GM12878 (cell line): ENCODE results near the gene NDUFB7. TPM values are rescaled to one million over a fixed set of nuclear protein-coding genes. Genes with fewer than 3 reads are reported as not detected.
"Not testable (repeated sequence)": the region's sequence is repeated elsewhere in the genome, so short reads cannot be mapped to it uniquely, and the experiment has no call there.

ENCODE experiments used
- ATAC-seq: fragments of 200-7000 bp; cut with Tn5 transposase; 3 replicates; pipeline ENCODE4 v1.9.1; 2020; ENCODE audit warnings: mild to moderate bottlenecking, moderate library complexity
- BruUV-seq: library from RNA; stranded (reverse); fragments of 400-500 nt; replicated peaks from 2 replicates; lab custom pipeline; 2021; lab: Mats Ljungman, UMichigan
- CTCF ChIA-PET: fragments of 300-600 bp; sonication (Branson Sonifier 250); formaldehyde crosslinking; extraction: SDS; loops from one replicate; lab custom pipeline; 2021; ENCODE audit warnings: inconsistent platforms; lab: Yijun Ruan, JAX
- POLR2A ChIA-PET: fragments of 350-600 bp; formaldehyde crosslinking; extraction: SDS; loops from one replicate; lab custom pipeline; 2021; ENCODE audit warnings: inconsistent platforms; lab: Charles Lee
- RAD21 ChIA-PET: fragments of 300-600 bp; sonication (Branson Sonifier 250); formaldehyde crosslinking; loops from one replicate; lab custom pipeline; 2023; ENCODE audit warnings: antibody characterized with exemption; ENCODE audit not compliant: unreplicated experiment; lab: Charles Lee
- SMC1A ChIA-PET: fragments of 300-600 bp; sonication (Branson Sonifier 250); formaldehyde crosslinking; loops from one replicate; lab custom pipeline; 2023; ENCODE audit not compliant: unreplicated experiment, uncharacterized antibody; lab: Charles Lee
- DNase-seq: peaks from one replicate; pipeline ENCODE4 v3.0.0-alpha.2; 2011; ENCODE audit warnings: low read depth, low spot score
- FAIRE-seq: peaks from 3 replicates; lab custom pipeline; 2011; peaks lifted over from hg19 to GRCh38; lab: Jason Lieb, UNC
- H2AFZ ChIP-seq: 2 replicates; pipeline ENCODE4 v1.6.0; 2011; ENCODE audit warnings: low read depth, low read length, control low read depth; ENCODE audit not compliant: control insufficient read depth
- H3K27ac ChIP-seq: 2 replicates; pipeline ENCODE4 v1.5.1; 2011; ENCODE audit warnings: control low read depth; ENCODE audit not compliant: control insufficient read depth, insufficient read depth
- H3K27me3 ChIP-seq, 2 experiments: replicated peaks in 1 of 2; 2 replicates each; pipeline versions ENCODE4 v1.6.0 to v1.6.1; 2011; ENCODE audit warnings: low read length in 1 of 2; ENCODE audit not compliant: control insufficient read depth in 2 of 2, insufficient read depth in 2 of 2
- H3K36me3 ChIP-seq, 2 experiments: 2 replicates each; pipeline ENCODE4 v1.5.1; 2011; ENCODE audit warnings: low read length in 1 of 2; ENCODE audit not compliant: control insufficient read depth in 2 of 2, insufficient read depth in 2 of 2
- H3K4me1 ChIP-seq: 2 replicates; pipeline ENCODE4 v1.6.1; 2011; ENCODE audit warnings: mild to moderate bottlenecking, low read length, moderate library complexity, mixed read lengths; ENCODE audit not compliant: control insufficient read depth, insufficient read depth
- H3K4me2 ChIP-seq: 2 replicates; pipeline ENCODE4 v1.6.0; 2011; ENCODE audit warnings: control low read depth; ENCODE audit not compliant: control insufficient read depth, insufficient read depth
- H3K4me3 ChIP-seq: fragments of 200-600 bp; sonication (generic); 2 replicates; pipeline ENCODE4 v1.5.1; 2016
- H3K79me2 ChIP-seq: 2 replicates; pipeline ENCODE4 v1.6.0; 2011; ENCODE audit warnings: low read length; ENCODE audit not compliant: control insufficient read depth, insufficient read depth
- H3K9ac ChIP-seq: 2 replicates; pipeline ENCODE4 v1.8.0; 2011; ENCODE audit warnings: low read length, control low read depth, mixed read lengths; ENCODE audit not compliant: control insufficient read depth, insufficient read depth
- H3K9me3 ChIP-seq: replicated peaks from 3 replicates; pipeline ENCODE4 v1.5.1; 2011; ENCODE audit warnings: mild to moderate bottlenecking, low read length; ENCODE audit not compliant: control insufficient read depth, insufficient read depth
- H4K20me1 ChIP-seq: 2 replicates; pipeline ENCODE4 v1.6.0; 2011; ENCODE audit not compliant: control insufficient read depth, insufficient read depth
- BCLAF1 ChIP-seq: fragments of 450-650 bp; IDR thresholded peaks from 2 replicates; pipeline ENCODE4 v1.6.1; 2017; ENCODE audit warnings: antibody characterized with exemption, mild to moderate bottlenecking, moderate library complexity
- IRF3 ChIP-seq: fragments of 450-650 bp; IDR thresholded peaks from 2 replicates; pipeline ENCODE4 v1.6.1; 2014; ENCODE audit warnings: mild to moderate bottlenecking
- MXI1 ChIP-seq: fragments of 150-350 bp; IDR thresholded peaks from 2 replicates; pipeline ENCODE4 v1.6.1; 2011; ENCODE audit warnings: low read depth, mild to moderate bottlenecking, inconsistent platforms, low read length, improper control_type of control experiment
- PAX5 ChIP-seq: IDR thresholded peaks from 2 replicates; pipeline ENCODE4 v1.6.1; 2011; ENCODE audit warnings: low read depth, low read length, borderline replicate concordance
- RB1 ChIP-seq: fragments of 450-650 bp; formaldehyde crosslinking; IDR thresholded peaks from 2 replicates; pipeline ENCODE4 v1.6.1; 2017; ENCODE audit warnings: mild to moderate bottlenecking, borderline replicate concordance
- SMC3 ChIP-seq: IDR thresholded peaks from 2 replicates; pipeline ENCODE4 v1.6.1; 2011; ENCODE audit warnings: low read length, improper control_type of control experiment, borderline replicate concordance
- WGBS: methylation state at CpG from one replicate; pipeline ENCODE4 v1.1.6; 2016; ENCODE audit warnings: low lambda C conversion rate; ENCODE audit not compliant: insufficient replicate concordance, insufficient coverage; ENCODE audit errors: missing lambda C conversion rate; 5-methylcytosine and 5-hydroxymethylcytosine counted together
- in situ Hi-C: fragments of 300-500 bp; cut with MboI; formaldehyde crosslinking; loops from 9 replicates; pipeline ENCODE4 v1.14.3; 2018; ENCODE audit warnings: mixed read lengths
- intact Hi-C: fragments of 100-400 bp; cut with micrococcal nuclease; formaldehyde crosslinking; loops from one replicate; pipeline ENCODE4 v1.14.2; 2022; ENCODE audit not compliant: unreplicated experiment
- polyA plus RNA-seq, 11 experiments: library from polyadenylated mRNA; depleted of rRNA in 4 of 11; unstranded in 6 of 11; stranded (reverse) in 5 of 11; fragments of >200 nt; fragmentation: Nextera tagmentation in 4 of 11; fragmentation: Illumina TruSeq in 1 of 11; extraction: Ambion mirVana in 4 of 11; extraction: Trizol in 1 of 11; gene quantifications; 1 replicate in 1 of 11; 2 replicates in 10 of 11; pipeline versions ENCODE4 v1.2.1 to v1.2.3, GENCODE V29; 2011 to 2016; ENCODE audit warnings: inconsistent platforms in 2 of 11, missing spikeins in 2 of 11, low read depth in 1 of 11
- total RNA-seq, 4 experiments: library from RNA; depleted of rRNA in 3 of 4; stranded (reverse); fragments of >200 nt in 3 of 4; fragmentation: Illumina TruSeq in 1 of 4; extraction: Trizol in 1 of 4; gene quantifications; 2 replicates each; pipeline versions ENCODE4 v1.2.1 to v1.2.3, GENCODE V29; 2013 to 2021
- TF ChIP-seq, protein P1 (sequence below): fragments of 450-650 bp; IDR thresholded peaks from 2 replicates; pipeline ENCODE4 v1.6.1; 2018; ENCODE audit warnings: mild to moderate bottlenecking, low read depth, moderate library complexity; ENCODE audit not compliant: partially characterized antibody

NDUFB7 gene
- total and polyA plus RNA-seq, 10 of the 15 experiments (the other 5 are each of a cell fraction or from before 2014, with no cell fraction given) = 14.6 to 480 (median 182) TPM

GRCh38 chr19:14541979-14542378 is 29.9 kb downstream of the NDUFB7 start:
- H2AFZ ChIP-seq, H3K27ac ChIP-seq, CTCF ChIA-PET, H3K9ac ChIP-seq, DNase-seq, H3K9me3 ChIP-seq, H3K36me3 ChIP-seq, ATAC-seq, H3K4me1 ChIP-seq, H3K27me3 ChIP-seq, in situ Hi-C loops, H3K4me2 ChIP-seq, H4K20me1 ChIP-seq, H3K79me2 ChIP-seq, RAD21 ChIA-PET, BruUV-seq, SMC1A ChIA-PET, FAIRE-seq, POLR2A ChIA-PET, intact Hi-C loops, H3K4me3 ChIP-seq: not testable (repeated sequence)
- 84% methylated on average over 5 of the region's 5 CpGs for WGBS

GRCh38 chr19:14540741-14541525 is 30.9 kb downstream of the NDUFB7 start:
- H3K9ac ChIP-seq = no peak overlapping the region
- 98% methylated on average over 19 of the region's 19 CpGs for WGBS
- no peak overlapping the region for H3K4me3 ChIP-seq
- intact Hi-C loops (no loop called here), in situ Hi-C loops (no loop called here)
- H4K20me1 ChIP-seq = no peaks in the 10 kb centered on the region
- no peak overlapping the region for H3K27ac ChIP-seq
- no peaks in the 10 kb centered on the region for H3K27me3 ChIP-seq
- RAD21 ChIA-PET = no interaction called here
- no peak overlapping the region for H2AFZ ChIP-seq
- SMC1A ChIA-PET = no interaction called here
- no peaks in the 10 kb centered on the region for H3K9me3 ChIP-seq
- POLR2A ChIA-PET = no interaction called here
- FAIRE-seq (no peak), ATAC-seq (no peak), DNase-seq (no peak)
- H3K79me2 ChIP-seq = peaks cover 1% of the 10 kb centered on the region
- H3K36me3 ChIP-seq = no peaks in the 10 kb centered on the region; a peak in 2 of 4 replicates
- no peak overlapping the region for H3K4me2 ChIP-seq
- CTCF ChIA-PET = interaction anchor here (0.6 kb wide), 1 partner anchor 60 kb away, joined by 3 read pairs; no protein-coding TSS in a partner anchor
- no peaks in the 10 kb centered on the region for H3K4me1 ChIP-seq
- BruUV-seq = no TSS peak
- TF ChIP-seq, protein P1, sequence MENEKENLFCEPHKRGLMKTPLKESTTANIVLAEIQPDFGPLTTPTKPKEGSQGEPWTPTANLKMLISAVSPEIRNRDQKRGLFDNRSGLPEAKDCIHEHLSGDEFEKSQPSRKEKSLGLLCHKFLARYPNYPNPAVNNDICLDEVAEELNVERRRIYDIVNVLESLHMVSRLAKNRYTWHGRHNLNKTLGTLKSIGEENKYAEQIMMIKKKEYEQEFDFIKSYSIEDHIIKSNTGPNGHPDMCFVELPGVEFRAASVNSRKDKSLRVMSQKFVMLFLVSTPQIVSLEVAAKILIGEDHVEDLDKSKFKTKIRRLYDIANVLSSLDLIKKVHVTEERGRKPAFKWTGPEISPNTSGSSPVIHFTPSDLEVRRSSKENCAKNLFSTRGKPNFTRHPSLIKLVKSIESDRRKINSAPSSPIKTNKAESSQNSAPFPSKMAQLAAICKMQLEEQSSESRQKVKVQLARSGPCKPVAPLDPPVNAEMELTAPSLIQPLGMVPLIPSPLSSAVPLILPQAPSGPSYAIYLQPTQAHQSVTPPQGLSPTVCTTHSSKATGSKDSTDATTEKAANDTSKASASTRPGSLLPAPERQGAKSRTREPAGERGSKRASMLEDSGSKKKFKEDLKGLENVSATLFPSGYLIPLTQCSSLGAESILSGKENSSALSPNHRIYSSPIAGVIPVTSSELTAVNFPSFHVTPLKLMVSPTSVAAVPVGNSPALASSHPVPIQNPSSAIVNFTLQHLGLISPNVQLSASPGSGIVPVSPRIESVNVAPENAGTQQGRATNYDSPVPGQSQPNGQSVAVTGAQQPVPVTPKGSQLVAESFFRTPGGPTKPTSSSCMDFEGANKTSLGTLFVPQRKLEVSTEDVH = no peak
- TF ChIP-seq MXI1 = no peak
- no peak for TF ChIP-seq SMC3
- no peak for TF ChIP-seq IRF3
- no peak for TF ChIP-seq PAX5
- no peak for TF ChIP-seq RB1
- no peak for TF ChIP-seq BCLAF1
